ENCODE measurements around the gene P4HA3. TPM values are rescaled to one million over a fixed set of nuclear protein-coding genes. Genes with fewer than 3 reads are reported as not detected.

Gene P4HA3
- total RNA-seq, 1 experiment from 2014 or later: 0.52 TPM

- CTCF ChIA-PET: no interaction called here
Observed at GRCh38 chr11:74278103-74278502, 33.3 kb downstream of the P4HA3 start.

GRCh38 chr11:74276581-74276980, 34.9 kb downstream of the P4HA3 start:
- TF ChIP-seq CTCF (conservative IDR thresholded peaks at IDR 0.05; ENCODE audit: low read depth, low read length): no peak
- no peak for TF ChIP-seq EZH2 (IDR thresholded peaks at IDR 0.05; ENCODE audit: borderline replicate concordance, low read depth, low read length, poor library complexity, severe bottlenecking)
- intact Hi-C loops (cut with micrococcal nuclease; ENCODE audit: unreplicated experiment): no loop called here
- H3K4me3 ChIP-seq (ENCODE audit: low read depth, low read length, poor library complexity, severe bottlenecking): no peak overlapping the region
- no peaks in the 10 kb centered on the region for H3K4me1 ChIP-seq (ENCODE audit: insufficient read depth, low read length, poor library complexity, severe bottlenecking)
- no peaks in the 10 kb centered on the region for H3K36me3 ChIP-seq (ENCODE audit: insufficient read depth, low read length, poor library complexity, severe bottlenecking)
- DNase-seq (ENCODE audit: low spot score): no peak
- no peaks in the 10 kb centered on the region for H3K27me3 ChIP-seq (replicated peaks; ENCODE audit: insufficient read depth, low read depth, low read length, poor library complexity)
- ChIA-PET CTCF (no interaction called here), POLR2A (ENCODE audit: low non-redundant PET) (no interaction called here)
- no peaks in the 10 kb centered on the region for H3K9me3 ChIP-seq (ENCODE audit: low read depth, low read length, poor library complexity, severe bottlenecking)
- H3K27ac ChIP-seq (ENCODE audit: low read depth, low read length, poor library complexity, severe bottlenecking): no peak overlapping the region
- BruUV-seq (replicated peaks): no TSS peak

More at GRCh38 chr11:74278103-74278502, 33.3 kb downstream of the P4HA3 start:
- intact Hi-C loops (cut with micrococcal nuclease; ENCODE audit: unreplicated experiment): no loop called here
- no peak for DNase-seq (ENCODE audit: low spot score)
- H3K27ac ChIP-seq (ENCODE audit: low read depth, low read length, poor library complexity, severe bottlenecking): no peak overlapping the region
- BruUV-seq (replicated peaks): no TSS peak
- H3K9me3 ChIP-seq (ENCODE audit: low read depth, low read length, poor library complexity, severe bottlenecking): no peaks in the 10 kb centered on the region
- H3K27me3 ChIP-seq (replicated peaks; ENCODE audit: insufficient read depth, low read depth, low read length, poor library complexity): no peaks in the 10 kb centered on the region
- no peaks in the 10 kb centered on the region for H3K4me1 ChIP-seq (ENCODE audit: insufficient read depth, low read length, poor library complexity, severe bottlenecking)
- no peak overlapping the region for H3K4me3 ChIP-seq (ENCODE audit: low read depth, low read length, poor library complexity, severe bottlenecking)
- no peaks in the 10 kb centered on the region for H3K36me3 ChIP-seq (ENCODE audit: insufficient read depth, low read length, poor library complexity, severe bottlenecking)
- POLR2A ChIA-PET (ENCODE audit: low non-redundant PET): interaction anchor here (0.7 kb wide), 1 partner anchor 132 kb away, joined by 3 read pairs; no protein-coding TSS in a partner anchor
- TF ChIP-seq CTCF (conservative IDR thresholded peaks at IDR 0.05; ENCODE audit: low read depth, low read length) (no peak), EZH2 (IDR thresholded peaks at IDR 0.05; ENCODE audit: borderline replicate concordance, low read depth, low read length, poor library complexity, severe bottlenecking) (no peak)

- TF ChIP-seq CTCF (conservative IDR thresholded peaks at IDR 0.05; ENCODE audit: low read depth, low read length) (no peak), EZH2 (IDR thresholded peaks at IDR 0.05; ENCODE audit: borderline replicate concordance, low read depth, low read length, poor library complexity, severe bottlenecking) (no peak)
- H3K4me1 ChIP-seq (ENCODE audit: insufficient read depth, low read length, poor library complexity, severe bottlenecking): no peaks in the 10 kb centered on the region
Observed at GRCh38 chr11:74272276-74272675, 39.2 kb downstream of the P4HA3 start.

More at GRCh38 chr11:74272276-74272675, 39.2 kb downstream of the P4HA3 start:
- ChIA-PET CTCF (no interaction called here), POLR2A (ENCODE audit: low non-redundant PET) (no interaction called here)
- Histone ChIP-seq H3K27ac (ENCODE audit: low read depth, low read length, poor library complexity, severe bottlenecking) (no peak overlapping the region), H3K9me3 (ENCODE audit: low read depth, low read length, poor library complexity, severe bottlenecking) (no peaks in the 10 kb centered on the region), H3K4me3 (ENCODE audit: low read depth, low read length, poor library complexity, severe bottlenecking) (no peak overlapping the region), H3K36me3 (ENCODE audit: insufficient read depth, low read length, poor library complexity, severe bottlenecking) (no peaks in the 10 kb centered on the region), H3K27me3 (replicated peaks; ENCODE audit: insufficient read depth, low read depth, low read length, poor library complexity) (no peaks in the 10 kb centered on the region)
- no TSS peak for BruUV-seq (replicated peaks)
- intact Hi-C loops (cut with micrococcal nuclease; ENCODE audit: unreplicated experiment): no loop called here
- no peak for DNase-seq (ENCODE audit: low spot score)

Data from A673 (cell line).